Spleen (tissue), 7 donors: Measurements from ENCODE around the gene TEX101.

Experiments used
- CTCF ChIP-seq, 11 experiments: fragments of 200-600 bp in 7 of 11; fragments of 450-650 bp in 4 of 11; sonication (generic) in 4 of 11; IDR thresholded peaks in 8 of 11; conservative IDR thresholded peaks in 3 of 11; 1 replicate in 7 of 11; 2 replicates in 4 of 11; pipeline versions ENCODE4 v1.4.0 to v1.8.0; 2016 to 2021; ENCODE audit warnings: antibody characterized with exemption in 11 of 11, inconsistent platforms in 4 of 11, mild to moderate bottlenecking in 1 of 11
- POLR2A ChIP-seq, 3 donors: fragments of 450-650 bp; IDR thresholded peaks; one replicate each; pipeline ENCODE4 v1.5.1; 2017; ENCODE audit warnings: antibody characterized with exemption in 3 of 3, mild to moderate bottlenecking in 1 of 3
- POLR2AphosphoS5 ChIP-seq, 3 donors: sonication (generic); formaldehyde crosslinking; IDR thresholded peaks; one replicate each; pipeline ENCODE4 v1.5.1; 2017; ENCODE audit warnings: antibody characterized with exemption in 3 of 3
- donor health status: DM: no; HTN: no; CAD: no; lungs with moderate emphysema.
- donor health status: DM: no; HTN: no; CAD: no.
- donor health status: DM: no; HTN: no; CAD: no.

- TF ChIP-seq POLR2A (IDR thresholded peaks at IDR 0.05) (no peak), CTCF (IDR thresholded peaks at IDR 0.05 in 8 of 11, conservative IDR thresholded peaks at IDR 0.05 in 3 of 11) (no peak), POLR2AphosphoS5 (IDR thresholded peaks at IDR 0.05) (no peak)
Measured at GRCh38 chr19:43435775-43436174, 21.1 kb downstream of the TEX101 start.
